Upper lobe of left lung (tissue), 6 donors: ENCODE data around the gene FAM168A. TPM values are rescaled to one million over a fixed set of nuclear protein-coding genes. Genes with fewer than 3 reads are reported as not detected.

Source experiments
- ATAC-seq, 2 donors: fragments of 200-7000 bp; cut with Tn5 transposase; one replicate each; pipeline ENCODE4 v1.9.1; 2022; ENCODE audit warnings: mild to moderate bottlenecking in 2 of 2, moderate library complexity in 2 of 2; ENCODE audit not compliant: low FRiP score in 2 of 2
- DNase-seq, 2 donors: peaks; one replicate each; pipeline ENCODE4 v3.0.0-alpha.2; 2019 to 2020
- H3K27ac ChIP-seq, 4 donors: fragments of 200-600 bp; sonication (generic); one replicate each; pipeline ENCODE4 v1.5.1; 2016 to 2019
- H3K27me3 ChIP-seq, 4 donors: fragments of 200-600 bp; sonication (generic); one replicate each; pipeline ENCODE4 v1.5.1; 2017 to 2019
- H3K36me3 ChIP-seq, 4 donors: fragments of 200-600 bp; sonication (generic); one replicate each; pipeline ENCODE4 v1.5.1; 2016 to 2019
- H3K4me1 ChIP-seq, 4 donors: fragments of 200-600 bp; sonication (generic); one replicate each; pipeline ENCODE4 v1.5.1; 2018 to 2019
- H3K4me3 ChIP-seq, 4 donors: fragments of 200-600 bp; sonication (generic); one replicate each; pipeline ENCODE4 v1.5.1; 2017 to 2019; ENCODE audit warnings: mild to moderate bottlenecking in 2 of 4, moderate library complexity in 1 of 4
- H3K9me3 ChIP-seq, 4 donors: fragments of 200-600 bp; sonication (generic); one replicate each; pipeline ENCODE4 v1.5.1; 2018 to 2019
- EP300 ChIP-seq, 4 donors: sonication (generic); formaldehyde crosslinking; IDR thresholded peaks; one replicate each; pipeline ENCODE4 v1.5.1; 2017; ENCODE audit warnings: antibody characterized with exemption in 4 of 4, control low read depth in 2 of 4
- POLR2A ChIP-seq, 4 donors: fragments of 450-650 bp; IDR thresholded peaks; one replicate each; pipeline ENCODE4 v1.5.1; 2016 to 2017; ENCODE audit warnings: antibody characterized with exemption in 4 of 4, mild to moderate bottlenecking in 2 of 4
- POLR2AphosphoS5 ChIP-seq, 2 donors: sonication (generic); formaldehyde crosslinking; IDR thresholded peaks; one replicate each; pipeline ENCODE4 v1.5.1; 2017; ENCODE audit warnings: antibody characterized with exemption in 2 of 2
- WGBS, 2 donors: methylation state at CpG; one replicate each; pipeline ENCODE4 v1.1.5; 2017 to 2018; 5-methylcytosine and 5-hydroxymethylcytosine counted together
- total RNA-seq, 6 donors: library from RNA; depleted of rRNA in 4 of 6; stranded (reverse); fragments of >200 nt in 4 of 6; gene quantifications; one replicate each; pipeline versions ENCODE4 v1.1.0 to v1.2.1, GENCODE V29; 2016 to 2021
- TF ChIP-seq, protein P1 (sequence below), 6 experiments: fragments of 450-650 bp in 4 of 6; fragments of 200-600 bp in 2 of 6; sonication (generic) in 2 of 6; IDR thresholded peaks; one replicate each; pipeline ENCODE4 v1.5.1; 2016 to 2019; ENCODE audit warnings: antibody characterized with exemption in 6 of 6
- donor health status: DM: no; HTN: no; CAD: no; lungs with moderate emphysema.
- donor health status: DM: no; HTN: yes; CAD: no; lungs with severe emphysema.

FAM168A gene
- total RNA-seq, 6 donors from 2014 or later, result 15.7 to 30.7 (median 24.1) TPM

DNA sequence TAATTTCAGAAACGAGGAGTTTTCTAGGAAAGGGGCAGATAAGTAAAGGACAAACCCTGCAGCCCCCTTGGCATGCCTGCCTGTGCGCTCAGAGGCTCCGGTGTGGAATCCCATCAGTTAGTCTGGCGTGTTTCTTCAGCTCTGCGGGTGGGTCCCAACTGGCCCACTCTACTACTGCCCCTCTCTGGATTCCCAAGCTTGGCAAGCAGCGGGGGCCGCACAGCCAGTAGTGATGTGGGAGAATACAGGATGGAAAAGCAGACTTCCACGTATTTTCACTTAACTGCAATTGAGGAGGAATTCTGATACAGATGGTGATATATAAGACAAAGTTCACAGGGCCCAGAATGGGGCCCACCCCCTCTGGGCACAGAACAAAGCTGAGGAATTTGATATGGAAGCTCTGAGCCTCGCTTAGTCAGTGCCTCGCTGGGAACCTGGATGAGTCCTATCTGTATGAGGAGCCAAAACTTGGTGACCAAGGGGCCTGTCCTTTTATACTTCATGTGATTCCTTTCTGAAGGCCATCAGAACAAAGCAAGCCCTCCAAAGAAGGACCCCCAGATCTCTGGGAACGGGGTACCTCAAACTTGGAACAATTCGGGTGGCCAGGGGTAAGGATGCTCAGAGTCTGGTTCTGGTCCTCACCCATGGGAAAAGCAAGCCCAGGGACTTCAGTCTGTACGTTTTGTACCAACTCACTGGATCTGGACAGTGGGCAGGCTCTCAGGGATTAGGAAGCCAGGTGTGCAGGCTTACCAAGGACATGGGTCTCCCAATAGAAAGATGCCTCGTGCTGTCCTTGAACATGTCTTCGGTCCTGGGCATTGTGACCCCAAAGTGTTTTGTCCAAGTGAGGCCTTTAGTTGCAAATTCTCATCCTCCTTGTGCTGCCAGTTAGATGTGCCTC is 195.7 kb downstream of the FAM168A start:
- Histone ChIP-seq H3K4me1 (no peaks in the 10 kb centered on the region), H3K27ac (no peak overlapping the region), H3K4me3 (no peak overlapping the region), H3K36me3 (peaks cover 0 to 14% (median 4%) of the 10 kb centered on the region in 4 donors), H3K9me3 (no peaks in the 10 kb centered on the region), H3K27me3 (no peaks in the 10 kb centered on the region)
- 88 to 91% methylated on average over 8 to 15 of the region's 15 CpGs for WGBS, 2 donors
- no peak for TF ChIP-seq EP300 (IDR thresholded peaks at IDR 0.05)
- TF ChIP-seq POLR2AphosphoS5 (IDR thresholded peaks at IDR 0.05), result no peak
- no peak for TF ChIP-seq POLR2A (IDR thresholded peaks at IDR 0.05)
- TF ChIP-seq, protein P1, sequence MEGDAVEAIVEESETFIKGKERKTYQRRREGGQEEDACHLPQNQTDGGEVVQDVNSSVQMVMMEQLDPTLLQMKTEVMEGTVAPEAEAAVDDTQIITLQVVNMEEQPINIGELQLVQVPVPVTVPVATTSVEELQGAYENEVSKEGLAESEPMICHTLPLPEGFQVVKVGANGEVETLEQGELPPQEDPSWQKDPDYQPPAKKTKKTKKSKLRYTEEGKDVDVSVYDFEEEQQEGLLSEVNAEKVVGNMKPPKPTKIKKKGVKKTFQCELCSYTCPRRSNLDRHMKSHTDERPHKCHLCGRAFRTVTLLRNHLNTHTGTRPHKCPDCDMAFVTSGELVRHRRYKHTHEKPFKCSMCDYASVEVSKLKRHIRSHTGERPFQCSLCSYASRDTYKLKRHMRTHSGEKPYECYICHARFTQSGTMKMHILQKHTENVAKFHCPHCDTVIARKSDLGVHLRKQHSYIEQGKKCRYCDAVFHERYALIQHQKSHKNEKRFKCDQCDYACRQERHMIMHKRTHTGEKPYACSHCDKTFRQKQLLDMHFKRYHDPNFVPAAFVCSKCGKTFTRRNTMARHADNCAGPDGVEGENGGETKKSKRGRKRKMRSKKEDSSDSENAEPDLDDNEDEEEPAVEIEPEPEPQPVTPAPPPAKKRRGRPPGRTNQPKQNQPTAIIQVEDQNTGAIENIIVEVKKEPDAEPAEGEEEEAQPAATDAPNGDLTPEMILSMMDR (IDR thresholded peaks at IDR 0.05), result no peak
- DNase-seq (no peak), ATAC-seq (no peak)

DNA sequence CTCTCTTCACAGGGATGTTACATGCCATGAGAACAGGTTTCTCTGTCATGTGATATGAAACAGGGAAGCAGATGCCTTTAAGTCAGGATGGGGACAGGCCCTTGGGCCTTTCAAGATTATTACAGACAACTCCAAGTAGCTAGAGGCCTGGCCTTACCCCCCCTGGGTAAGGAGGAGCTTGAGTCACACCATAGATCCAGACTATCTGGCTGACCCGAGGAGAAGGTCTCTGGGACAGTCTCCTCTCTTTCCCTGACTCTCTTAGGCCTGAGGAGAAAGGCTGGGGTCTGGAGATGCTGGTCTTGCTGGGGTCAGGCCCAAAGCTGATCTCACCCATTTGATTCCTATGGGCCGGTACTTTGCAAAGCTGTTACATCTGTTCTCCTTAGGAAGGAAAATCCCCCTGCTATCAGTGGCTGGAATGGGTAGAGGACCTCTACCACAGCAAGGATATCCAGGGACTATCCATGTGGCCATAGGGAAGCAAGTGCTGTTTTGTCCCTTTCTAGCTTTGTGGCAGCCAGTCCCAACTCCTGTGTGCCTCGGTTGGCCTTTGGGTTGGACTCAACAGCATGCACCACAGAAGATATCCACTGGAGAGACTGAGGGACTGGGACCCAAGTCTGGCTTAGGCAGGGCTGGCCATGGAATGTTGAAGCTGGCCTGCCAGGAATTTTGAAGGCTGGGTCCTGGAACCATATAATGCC is 196.5 kb downstream of the FAM168A start:
- Histone ChIP-seq H3K27me3 (no peaks in the 10 kb centered on the region), H3K27ac (no peak overlapping the region), H3K4me3 (no peak overlapping the region), H3K4me1 (peaks cover 0 to 6% (median under 1%) of the 10 kb centered on the region in 4 donors), H3K36me3 (peaks cover 0 to 11% (median 4%) of the 10 kb centered on the region in 4 donors), H3K9me3 (no peaks in the 10 kb centered on the region)
- WGBS, 2 donors, result 88 to 92% methylated on average over 2 to 3 of the region's 3 CpGs
- TF ChIP-seq EP300 (IDR thresholded peaks at IDR 0.05) (no peak), POLR2AphosphoS5 (IDR thresholded peaks at IDR 0.05) (no peak), POLR2A (IDR thresholded peaks at IDR 0.05) (no peak)
- TF ChIP-seq, protein P1 (IDR thresholded peaks at IDR 0.05), result no peak
- ATAC-seq (no peak), DNase-seq (no peak)

DNA sequence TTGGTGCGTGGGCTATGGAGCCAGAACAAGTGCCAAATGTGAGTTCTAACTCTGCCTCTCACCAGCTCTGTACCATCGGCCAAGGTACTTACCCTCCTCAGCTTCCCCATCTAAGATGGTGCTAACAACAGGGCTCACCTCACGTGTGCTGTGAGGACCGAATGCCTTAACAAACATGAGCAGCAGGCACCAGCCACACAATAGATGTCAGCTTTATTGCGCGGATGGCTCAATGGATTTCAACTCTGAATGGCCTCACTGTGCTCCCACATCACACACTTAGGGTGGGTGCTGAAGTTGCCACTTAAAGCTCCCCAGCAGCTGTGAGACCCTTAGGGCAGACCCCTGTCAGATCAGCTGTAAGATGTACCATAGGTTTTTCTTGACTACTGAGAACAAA is 197.6 kb downstream of the FAM168A start:
- ATAC-seq, result no peak
- 90 to 96% methylated on average over 6 of the region's 6 CpGs for WGBS, 2 donors
- Histone ChIP-seq H3K36me3 (peaks cover 0 to 6% (median 3%) of the 10 kb centered on the region in 4 donors), H3K4me3 (no peak overlapping the region), H3K27ac (no peak overlapping the region), H3K4me1 (peaks cover 0 to 6% (median 3%) of the 10 kb centered on the region in 4 donors), H3K27me3 (no peaks in the 10 kb centered on the region), H3K9me3 (no peaks in the 10 kb centered on the region)
- TF ChIP-seq EP300 (IDR thresholded peaks at IDR 0.05) (no peak), POLR2A (IDR thresholded peaks at IDR 0.05) (no peak), POLR2AphosphoS5 (IDR thresholded peaks at IDR 0.05) (no peak)
- TF ChIP-seq, protein P1 (IDR thresholded peaks at IDR 0.05), result no peak
- no peak for DNase-seq

DNA sequence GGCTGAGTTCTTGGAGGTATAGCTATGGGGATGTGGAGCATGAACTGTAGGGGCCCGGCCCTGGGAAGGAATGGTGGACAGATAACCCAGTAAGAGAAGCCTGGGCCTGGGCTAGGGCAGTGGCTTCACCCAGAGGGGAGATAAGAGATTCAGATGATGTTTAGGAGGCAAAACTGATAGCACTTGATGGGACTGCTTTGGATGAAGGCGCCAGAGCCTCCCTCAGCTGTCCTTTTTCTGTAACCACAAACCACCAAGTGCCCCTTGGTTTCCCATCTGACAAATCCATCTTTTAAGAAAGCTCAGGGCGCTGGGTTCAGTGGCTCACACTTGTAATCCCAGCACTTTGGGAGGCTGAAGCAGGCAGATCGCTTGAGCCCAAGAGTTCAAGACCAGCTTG is 198.3 kb downstream of the FAM168A start:
- WGBS, 2 donors, result 88 to 89% methylated on average over 4 of the region's 4 CpGs
- peaks cover 0 to 13% (median 2%) of the 10 kb centered on the region in 4 donors for H3K36me3 ChIP-seq
- H3K4me3 ChIP-seq, result no peak overlapping the region
- H3K9me3 ChIP-seq, result no peaks in the 10 kb centered on the region
- H3K27me3 ChIP-seq, result no peaks in the 10 kb centered on the region
- DNase-seq (no peak), ATAC-seq (no peak)
- no peak overlapping the region for H3K27ac ChIP-seq
- TF ChIP-seq, protein P1 (IDR thresholded peaks at IDR 0.05), result no peak
- TF ChIP-seq POLR2A (IDR thresholded peaks at IDR 0.05), result no peak
- TF ChIP-seq EP300 (IDR thresholded peaks at IDR 0.05), result no peak
- TF ChIP-seq POLR2AphosphoS5 (IDR thresholded peaks at IDR 0.05), result no peak
- peaks cover 0 to 6% (median 3%) of the 10 kb centered on the region in 4 donors for H3K4me1 ChIP-seq
